ENCODE measurements around the gene USP1.

USP1 gene

GRCh38 chr1:62426794-62427193 lies 10.1 kb upstream of the USP1 start:
- no peak for DNase-seq

GRCh38 chr1:62428351-62428750 lies 8.5 kb upstream of the USP1 start:
- DNase-seq = no peak

GRCh38 chr1:62429581-62429980 lies 7.3 kb upstream of the USP1 start:
- no peak for DNase-seq

- DNase-seq = no peak
Measured at GRCh38 chr1:62433861-62434617, 2.8 kb upstream of the USP1 start.

GRCh38 chr1:62434618-62435001 lies 2.2 kb upstream of the USP1 start:
- no peak for DNase-seq

- no peak for DNase-seq
Measured at GRCh38 chr1:62435231-62436038, 1.4 kb upstream of the USP1 start.

GRCh38 chr1:62436039-62436465 lies 797 bp upstream of the USP1 start:
- peak in 1 of 2 donors; percentile 95 for DNase-seq

GRCh38 chr1:62437273-62437940 lies 558 bp downstream of the USP1 start:
- DNase-seq = peak; percentile 29 to 31

- no peak for DNase-seq
Measured at GRCh38 chr1:62438163-62438562, 1.3 kb downstream of the USP1 start.

GRCh38 chr1:62439652-62440371 lies 3.0 kb downstream of the USP1 start:
- DNase-seq = no peak

GRCh38 chr1:62444701-62445100 lies 7.9 kb downstream of the USP1 start:
- DNase-seq = no peak

GRCh38 chr1:62448221-62448933 lies 11.5 kb downstream of the USP1 start:
- no peak for DNase-seq

- DNase-seq = no peak
Measured at GRCh38 chr1:62450301-62450700, 13.5 kb downstream of the USP1 start.

GRCh38 chr1:62452951-62453350 lies 16.1 kb downstream of the USP1 start:
- no peak for DNase-seq

- no peak for DNase-seq
Measured at GRCh38 chr1:62457955-62458354, 21.1 kb downstream of the USP1 start.

- DNase-seq = no peak
Measured at GRCh38 chr1:62462370-62462769, 25.5 kb downstream of the USP1 start.

GRCh38 chr1:62467092-62467491 lies 30.2 kb downstream of the USP1 start:
- DNase-seq = no peak

- no peak for DNase-seq
Measured at GRCh38 chr1:62476525-62477219, 39.8 kb downstream of the USP1 start.

GRCh38 chr1:62481681-62482080 lies 44.8 kb downstream of the USP1 start:
- no peak for DNase-seq

GRCh38 chr1:62484824-62485468 lies 48.1 kb downstream of the USP1 start:
- DNase-seq = no peak

GRCh38 chr1:62487956-62488355 lies 51.1 kb downstream of the USP1 start:
- DNase-seq = no peak
